CD4-positive, alpha-beta T cell treated with Interleukin-10 for 1 hour (primary cell): ENCODE results near the gene PCAT7.

Source experiments
- DNase-seq: peaks from one replicate; pipeline ENCODE4 v3.0.0-alpha.2; 2020

The PCAT7 gene

GRCh38 chr9:94606646-94607422 is 52.0 kb downstream of the PCAT7 start:
- DNase-seq, result no peak

- no peak for DNase-seq
Measured at GRCh38 chr9:94607423-94607691, 52.5 kb downstream of the PCAT7 start.

GRCh38 chr9:94610181-94610606 is 55.3 kb downstream of the PCAT7 start:
- DNase-seq, result no peak

- no peak for DNase-seq
Measured at GRCh38 chr9:94611638-94612068, 56.8 kb downstream of the PCAT7 start.

- DNase-seq, result no peak
Measured at GRCh38 chr9:94612071-94612470, 57.2 kb downstream of the PCAT7 start.

- DNase-seq, result no peak
Measured at GRCh38 chr9:94613003-94613402, 58.1 kb downstream of the PCAT7 start.

GRCh38 chr9:94619026-94619425 is 64.1 kb downstream of the PCAT7 start:
- DNase-seq, result no peak
